Activated CD4-positive, alpha-beta memory T cell treated with anti-CD3 and anti-CD28 coated beads, Interleukin-2, amount 10 ng/mL, durations not matched to agents 7 days and 5 days (primary cell): ENCODE measurements around the gene LGI2. TPM values are rescaled to one million over a fixed set of nuclear protein-coding genes. Genes with fewer than 3 reads are reported as not detected.
"Not testable (repeated sequence)": the region's sequence is repeated elsewhere in the genome, so short reads cannot be mapped to it uniquely, and the experiment has no call there.

Experiments
- CTCF ChIA-PET: fragments of 350-600 bp; sonication (Branson Sonifier 250); formaldehyde crosslinking; loops from one replicate; lab custom pipeline; 2021; ENCODE audit warnings: antibody characterized with exemption, inconsistent platforms; lab: Charles Lee
- POLR2A ChIA-PET: fragments of 350-600 bp; sonication (Branson Sonifier 250); formaldehyde crosslinking; loops from one replicate; lab custom pipeline; 2021; ENCODE audit warnings: antibody characterized with exemption; lab: Charles Lee
- DNase-seq: peaks from one replicate; pipeline ENCODE4 v3.0.0-alpha.2; 2020
- H3K27ac Mint-ChIP-seq: one replicate; pipeline ENCODE4 v1.8.0; 2021; ENCODE audit warnings: mild to moderate bottlenecking, mixed read lengths
- H3K27me3 Mint-ChIP-seq: one replicate; pipeline ENCODE4 v1.8.0; 2021; ENCODE audit warnings: mixed read lengths
- H3K36me3 Mint-ChIP-seq: one replicate; pipeline ENCODE4 v1.8.0; 2021; ENCODE audit warnings: low read depth, mixed read lengths
- H3K4me1 Mint-ChIP-seq: one replicate; pipeline ENCODE4 v1.8.0; 2021; ENCODE audit warnings: mixed read lengths
- H3K4me3 Mint-ChIP-seq: one replicate; pipeline ENCODE4 v1.8.0; 2021; ENCODE audit warnings: mild to moderate bottlenecking, mixed read lengths
- H3K9me3 Mint-ChIP-seq: one replicate; pipeline ENCODE4 v1.8.0; 2021; ENCODE audit warnings: mixed read lengths
- total RNA-seq, 2 experiments: library from RNA; stranded (reverse); gene quantifications; one replicate each; pipeline ENCODE4 v1.2.3, GENCODE V29; 2021

The LGI2 gene
- not detected for total RNA-seq

DNA sequence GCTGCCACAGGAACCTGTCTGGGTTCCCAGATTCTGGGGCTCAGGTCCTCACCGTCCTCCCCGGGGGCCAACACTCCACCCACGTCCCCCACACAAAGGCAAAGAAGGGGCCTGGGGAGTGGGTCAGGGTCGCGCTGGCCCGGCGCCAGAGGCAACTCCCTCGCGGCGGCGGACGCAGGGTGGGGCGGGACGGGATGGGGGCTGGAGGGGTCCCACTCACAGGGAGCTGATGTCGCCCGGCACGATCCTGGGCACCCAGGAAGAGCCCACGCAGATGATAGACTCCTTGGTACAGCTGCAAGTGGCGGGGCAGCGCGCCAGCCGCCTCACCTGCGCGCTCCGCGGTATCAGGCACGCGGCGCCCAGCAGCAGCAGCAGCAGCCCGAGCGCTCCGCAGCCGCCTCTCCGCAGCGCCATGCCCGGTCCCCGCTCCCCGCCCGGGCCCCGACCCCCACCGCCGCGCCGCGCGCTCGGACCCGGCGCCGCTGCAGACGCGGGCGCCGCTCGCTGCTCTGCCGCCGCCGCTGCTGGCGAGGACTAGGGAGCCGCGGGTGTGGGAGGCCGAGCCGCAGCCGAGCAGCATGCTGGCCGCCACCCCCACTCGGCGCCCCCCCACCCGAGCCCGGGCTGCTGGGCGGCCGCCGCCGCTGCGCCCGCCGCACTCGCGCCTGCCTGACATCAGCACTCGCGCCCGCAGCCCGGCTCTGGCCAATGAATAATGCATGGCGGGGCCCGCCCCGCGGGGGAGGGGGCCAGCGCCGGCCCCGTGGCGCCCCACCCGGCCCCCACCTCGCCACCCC lies at the start of gene LGI2:
LGI2 (minus strand) TSS at position 670 of the 800 bp plus-strand sequence; CDS start at position 417, 253 bp downstream.
- ChIA-PET POLR2A (no interaction called here), CTCF (no interaction called here)
- Mint-ChIP-seq H3K4me1 (no peaks in the 10 kb centered on the region), H3K36me3 (no peaks in the 10 kb centered on the region), H3K27ac (no peak within 1 kb of the TSS), H3K9me3 (no peaks in the 10 kb centered on the region), H3K4me3 (no peak within 1 kb of the TSS), H3K27me3 (peaks cover 79% of the 10 kb centered on the region)
- no peak for DNase-seq

GRCh38 chr4:25078523-25078922 lies 47.8 kb upstream of the LGI2 start:
- no peaks in the 10 kb centered on the region for H3K36me3 Mint-ChIP-seq
- POLR2A ChIA-PET: no interaction called here
- CTCF ChIA-PET: no interaction called here
- no peak for DNase-seq
- H3K27ac Mint-ChIP-seq: no peak overlapping the region
- H3K27me3 Mint-ChIP-seq: peaks cover 14% of the 10 kb centered on the region
- H3K4me3 Mint-ChIP-seq: no peak overlapping the region
- H3K4me1 Mint-ChIP-seq: no peaks in the 10 kb centered on the region
- H3K9me3 Mint-ChIP-seq: no peaks in the 10 kb centered on the region

DNA sequence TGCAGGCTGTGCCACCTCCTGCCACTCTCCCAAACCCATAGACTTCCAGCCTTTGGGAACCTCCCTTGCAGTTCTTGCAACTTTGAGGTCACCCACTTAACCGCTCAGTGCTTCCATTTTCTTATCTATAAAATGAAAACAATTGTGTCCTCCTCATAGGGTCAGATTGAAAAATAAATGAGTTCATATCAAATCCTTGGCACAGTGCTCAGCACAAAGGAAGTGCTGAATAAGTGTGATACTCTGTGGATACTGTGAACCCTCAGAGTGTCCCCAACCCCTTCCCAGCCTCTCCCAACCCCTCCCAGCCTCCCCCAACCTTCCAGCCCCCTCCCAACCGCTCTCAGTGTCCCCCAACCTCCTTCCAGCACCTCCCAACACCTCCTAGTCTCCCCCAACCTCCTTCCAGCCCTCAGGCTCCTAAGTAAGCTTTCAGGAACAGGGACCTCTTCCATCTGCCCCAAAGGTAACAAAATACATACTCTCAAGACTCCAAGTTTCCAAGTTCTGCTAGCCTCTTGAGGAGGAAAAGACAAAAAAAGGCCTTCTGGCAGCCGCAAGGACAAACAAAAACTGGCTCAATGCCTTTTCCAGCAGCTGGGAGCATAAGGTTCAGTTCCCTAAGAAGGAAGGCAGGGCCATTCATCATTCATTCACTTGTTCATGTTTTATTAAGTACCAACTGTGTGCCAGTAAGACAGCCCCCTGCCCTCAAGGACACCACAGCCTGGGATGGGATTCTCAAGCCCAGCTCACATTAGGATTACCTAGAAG lies 46.1 kb upstream of the LGI2 start:
- DNase-seq: no peak
- no peak overlapping the region for H3K27ac Mint-ChIP-seq
- no peak overlapping the region for H3K4me3 Mint-ChIP-seq
- H3K27me3 Mint-ChIP-seq: peaks cover 14% of the 10 kb centered on the region
- no peaks in the 10 kb centered on the region for H3K36me3 Mint-ChIP-seq
- POLR2A ChIA-PET: no interaction called here
- no peaks in the 10 kb centered on the region for H3K4me1 Mint-ChIP-seq
- CTCF ChIA-PET: no interaction called here
- no peaks in the 10 kb centered on the region for H3K9me3 Mint-ChIP-seq

DNA sequence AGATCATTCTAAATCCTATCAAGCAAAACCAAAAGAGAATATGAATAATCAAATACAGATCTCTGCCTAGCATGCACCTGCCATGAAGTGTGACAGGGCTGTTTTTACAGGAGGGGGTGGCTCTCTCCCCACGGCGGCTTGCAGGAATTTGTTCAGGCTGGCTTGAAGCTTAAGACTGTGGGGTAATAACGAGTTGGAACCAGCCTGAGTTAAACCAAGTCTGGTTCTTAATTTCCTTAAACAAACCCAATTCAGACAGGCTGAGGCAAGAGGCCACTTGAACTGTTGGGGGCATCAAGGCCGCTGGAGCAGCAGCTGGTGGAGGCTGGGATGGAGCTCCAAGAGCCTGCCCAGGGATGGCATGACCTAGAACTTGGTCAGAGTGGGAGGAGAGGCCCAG lies 45.1 kb upstream of the LGI2 start:
- Mint-ChIP-seq H3K9me3 (no peaks in the 10 kb centered on the region), H3K27me3 (peaks cover 14% of the 10 kb centered on the region), H3K4me1 (no peaks in the 10 kb centered on the region), H3K27ac (no peak overlapping the region), H3K4me3 (no peak overlapping the region), H3K36me3 (no peaks in the 10 kb centered on the region)
- ChIA-PET CTCF (no interaction called here), POLR2A (no interaction called here)
- no peak for DNase-seq

DNA sequence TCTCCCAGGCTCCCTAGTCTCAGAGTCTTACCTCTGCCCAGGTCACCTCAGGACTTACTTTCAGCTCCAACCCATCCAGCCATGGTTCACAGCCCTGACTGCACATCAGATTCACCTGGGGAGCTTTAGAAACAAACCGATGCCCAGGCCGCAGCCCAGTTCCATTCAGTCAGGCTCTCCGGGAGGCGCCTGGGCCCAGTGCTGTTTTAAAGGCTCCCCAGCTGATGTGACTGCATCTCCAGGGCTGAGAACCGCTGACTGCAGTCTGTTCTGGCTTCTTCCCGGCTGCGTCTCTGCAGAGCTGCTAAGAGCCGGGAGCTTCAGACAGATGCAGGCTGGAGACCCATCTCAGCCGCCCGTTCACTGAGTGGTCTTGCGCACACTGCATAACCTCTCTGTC lies 44.4 kb upstream of the LGI2 start:
- H3K9me3 Mint-ChIP-seq: no peaks in the 10 kb centered on the region
- ChIA-PET CTCF (no interaction called here), POLR2A (no interaction called here)
- no peak overlapping the region for H3K4me3 Mint-ChIP-seq
- no peaks in the 10 kb centered on the region for H3K36me3 Mint-ChIP-seq
- H3K4me1 Mint-ChIP-seq: no peaks in the 10 kb centered on the region
- peaks cover 12% of the 10 kb centered on the region for H3K27me3 Mint-ChIP-seq
- no peak for DNase-seq
- no peak overlapping the region for H3K27ac Mint-ChIP-seq

- Mint-ChIP-seq H3K36me3 (no peaks in the 10 kb centered on the region), H3K9me3 (no peaks in the 10 kb centered on the region), H3K4me1 (no peaks in the 10 kb centered on the region), H3K4me3 (no peak overlapping the region), H3K27ac (no peak overlapping the region), H3K27me3 (peaks cover 6% of the 10 kb centered on the region)
- CTCF ChIA-PET: no interaction called here
- DNase-seq: no peak
- POLR2A ChIA-PET: no interaction called here
Observed at GRCh38 chr4:25070545-25070944, 39.8 kb upstream of the LGI2 start.

DNA sequence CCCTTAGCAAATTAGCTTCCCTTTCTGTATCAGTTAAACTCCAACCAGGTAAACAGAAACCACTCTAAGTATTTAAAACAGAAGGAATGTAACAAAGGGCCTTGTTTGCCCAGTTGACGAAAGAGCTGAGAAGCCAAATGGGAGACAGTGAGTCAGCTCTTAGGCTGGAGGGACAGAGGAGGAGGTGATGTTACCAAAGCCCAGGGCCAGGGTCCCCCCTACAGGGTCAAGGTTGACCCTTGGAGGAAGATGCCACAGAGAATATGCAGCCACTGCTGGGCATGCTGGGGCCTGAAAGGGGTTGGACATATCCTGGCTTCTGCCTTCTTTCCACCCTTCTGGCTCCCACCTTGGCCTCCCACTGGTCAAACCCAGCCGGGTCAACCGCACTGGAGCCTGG lies 38.3 kb upstream of the LGI2 start:
- H3K4me1 Mint-ChIP-seq: no peaks in the 10 kb centered on the region
- no peaks in the 10 kb centered on the region for H3K9me3 Mint-ChIP-seq
- DNase-seq: no peak
- CTCF ChIA-PET: interaction anchor here (1.6 kb wide), 1 partner anchor 75 kb away, joined by 3 read pairs; no protein-coding TSS in a partner anchor
- no peaks in the 10 kb centered on the region for H3K36me3 Mint-ChIP-seq
- no peak overlapping the region for H3K4me3 Mint-ChIP-seq
- peaks cover 4% of the 10 kb centered on the region for H3K27me3 Mint-ChIP-seq
- POLR2A ChIA-PET: no interaction called here
- H3K27ac Mint-ChIP-seq: no peak overlapping the region

- H3K4me3 Mint-ChIP-seq: no peak overlapping the region
- no peaks in the 10 kb centered on the region for H3K9me3 Mint-ChIP-seq
- peaks cover 4% of the 10 kb centered on the region for H3K27me3 Mint-ChIP-seq
- H3K36me3 Mint-ChIP-seq: no peaks in the 10 kb centered on the region
- ChIA-PET CTCF (interaction anchor here (1.6 kb wide), 1 partner anchor 76 kb away, joined by 3 read pairs; no protein-coding TSS in a partner anchor), POLR2A (no interaction called here)
- no peaks in the 10 kb centered on the region for H3K4me1 Mint-ChIP-seq
- DNase-seq: no peak
- H3K27ac Mint-ChIP-seq: no peak overlapping the region
Observed at GRCh38 chr4:25068386-25068785, 37.6 kb upstream of the LGI2 start.

GRCh38 chr4:25065932-25066590 lies 35.3 kb upstream of the LGI2 start:
- H3K4me3 Mint-ChIP-seq: no peak overlapping the region
- no peak overlapping the region for H3K27ac Mint-ChIP-seq
- ChIA-PET CTCF (no interaction called here), POLR2A (no interaction called here)
- peaks cover 6% of the 10 kb centered on the region for H3K27me3 Mint-ChIP-seq
- no peaks in the 10 kb centered on the region for H3K9me3 Mint-ChIP-seq
- no peak for DNase-seq
- H3K4me1 Mint-ChIP-seq: no peaks in the 10 kb centered on the region
- H3K36me3 Mint-ChIP-seq: no peaks in the 10 kb centered on the region

DNA sequence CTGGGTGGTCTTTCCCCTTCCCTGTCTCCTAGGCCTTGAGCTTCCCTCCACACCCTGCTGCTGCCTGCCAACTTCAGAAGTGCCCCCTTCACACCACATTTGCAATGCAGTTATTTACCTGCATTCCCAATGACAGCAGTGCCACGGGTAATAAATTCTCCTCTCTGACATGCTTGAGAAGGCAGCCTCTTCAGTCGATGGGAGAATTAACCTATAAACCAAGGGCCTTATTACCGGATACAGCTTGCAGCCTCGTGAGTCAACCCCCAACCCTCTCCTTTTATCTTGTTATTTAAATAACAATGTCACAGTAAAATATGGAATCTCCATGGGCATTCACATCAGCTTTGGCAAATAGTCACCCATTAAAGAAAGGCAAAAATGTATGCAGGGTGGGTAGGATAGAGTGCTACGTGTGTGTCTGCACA lies 34.7 kb upstream of the LGI2 start:
- Mint-ChIP-seq H3K9me3 (no peaks in the 10 kb centered on the region), H3K4me1 (no peaks in the 10 kb centered on the region), H3K27ac (no peak overlapping the region), H3K27me3 (peaks cover 6% of the 10 kb centered on the region), H3K4me3 (no peak overlapping the region), H3K36me3 (no peaks in the 10 kb centered on the region)
- DNase-seq: no peak
- ChIA-PET POLR2A (no interaction called here), CTCF (no interaction called here)

GRCh38 chr4:25064447-25064846 lies 33.7 kb upstream of the LGI2 start:
- not testable (repeated sequence) for H3K9me3 Mint-ChIP-seq

GRCh38 chr4:25063116-25063515 lies 32.4 kb upstream of the LGI2 start:
- CTCF ChIA-PET: no interaction called here
- Mint-ChIP-seq H3K4me1 (no peaks in the 10 kb centered on the region), H3K27me3 (peaks cover 4% of the 10 kb centered on the region), H3K27ac (no peak overlapping the region), H3K9me3 (no peaks in the 10 kb centered on the region), H3K4me3 (no peak overlapping the region), H3K36me3 (no peaks in the 10 kb centered on the region)
- DNase-seq: no peak
- POLR2A ChIA-PET: no interaction called here

More at GRCh38 chr4:25064447-25064846, 33.7 kb upstream of the LGI2 start:
- H3K36me3 Mint-ChIP-seq, H3K27me3 Mint-ChIP-seq, CTCF ChIA-PET, POLR2A ChIA-PET, H3K4me1 Mint-ChIP-seq, H3K27ac Mint-ChIP-seq, H3K4me3 Mint-ChIP-seq, DNase-seq: not testable (repeated sequence)

GRCh38 chr4:25062098-25062497 lies 31.4 kb upstream of the LGI2 start:
- H3K4me1 Mint-ChIP-seq: no peaks in the 10 kb centered on the region
- CTCF ChIA-PET: no interaction called here
- POLR2A ChIA-PET: no interaction called here

More at GRCh38 chr4:25062098-25062497, 31.4 kb upstream of the LGI2 start:
- H3K27me3 Mint-ChIP-seq: peaks cover 3% of the 10 kb centered on the region
- H3K36me3 Mint-ChIP-seq: no peaks in the 10 kb centered on the region
- no peaks in the 10 kb centered on the region for H3K9me3 Mint-ChIP-seq
- H3K4me3 Mint-ChIP-seq: no peak overlapping the region
- no peak overlapping the region for H3K27ac Mint-ChIP-seq
- DNase-seq: no peak
